Liver (tissue), 9 donors: ENCODE data around the gene BMP6. TPM values are rescaled to one million over a fixed set of nuclear protein-coding genes. Genes with fewer than 3 reads are reported as not detected.

ENCODE experiments used
- DNase-seq: peaks from one replicate; pipeline ENCODE4 v3.0.0-alpha.2; 2017; ENCODE audit warnings: low spot score
- H3K27ac ChIP-seq, 2 donors: one replicate each; pipeline ENCODE4 v1.7.0; 2013; ENCODE audit warnings: inconsistent platforms in 2 of 2, low read length in 2 of 2, control low read depth in 1 of 2, low read depth in 1 of 2, mild to moderate bottlenecking in 1 of 2
- H3K27me3 ChIP-seq, 4 donors: one replicate each; pipeline versions ENCODE4 v1.6.1 to v1.7.0; 2013; ENCODE audit warnings: low read length in 3 of 4, inconsistent platforms in 1 of 4, mild to moderate bottlenecking in 1 of 4, moderate library complexity in 1 of 4; ENCODE audit not compliant: control insufficient read depth in 4 of 4, insufficient read depth in 4 of 4
- H3K36me3 ChIP-seq, 4 donors: one replicate each; pipeline versions ENCODE4 v1.6.1 to v1.7.0; 2013; ENCODE audit warnings: low read length in 3 of 4, mild to moderate bottlenecking in 3 of 4, low read depth in 1 of 4, moderate library complexity in 1 of 4; ENCODE audit not compliant: control insufficient read depth in 4 of 4, insufficient read depth in 3 of 4
- H3K4me1 ChIP-seq, 4 donors: one replicate each; pipeline versions ENCODE4 v1.6.1 to v1.7.0; 2013; ENCODE audit warnings: low read length in 3 of 4, mild to moderate bottlenecking in 3 of 4, moderate library complexity in 1 of 4; ENCODE audit not compliant: control insufficient read depth in 4 of 4, insufficient read depth in 4 of 4
- H3K4me3 ChIP-seq, 3 donors: one replicate each; pipeline versions ENCODE4 v1.6.1 to v1.7.0; 2013; ENCODE audit warnings: low read length in 3 of 3, control low read depth in 1 of 3, low read depth in 1 of 3, mild to moderate bottlenecking in 1 of 3
- H3K9ac ChIP-seq, 2 donors: one replicate each; pipeline ENCODE4 v1.7.0; 2013; ENCODE audit warnings: low read length in 2 of 2, mild to moderate bottlenecking in 2 of 2, moderate library complexity in 2 of 2, control low read depth in 1 of 2, low read depth in 1 of 2
- H3K9me3 ChIP-seq, 4 donors: one replicate each; pipeline versions ENCODE4 v1.6.1 to v1.7.0; 2013; ENCODE audit warnings: low read length in 3 of 4; ENCODE audit not compliant: control insufficient read depth in 4 of 4
- EGR1 ChIP-seq, 2 donors: IDR thresholded peaks; 2 replicates each; pipeline ENCODE4 v1.6.1; 2016 to 2018; ENCODE audit warnings: antibody characterized with exemption in 2 of 2, low read depth in 2 of 2
- FOXA1 ChIP-seq: IDR thresholded peaks from 2 replicates; pipeline ENCODE4 v1.6.1; 2016; ENCODE audit warnings: antibody characterized with exemption
- FOXA2 ChIP-seq: IDR thresholded peaks from 2 replicates; pipeline ENCODE4 v1.6.1; 2016; ENCODE audit warnings: antibody characterized with exemption
- GABPA ChIP-seq, 2 donors: IDR thresholded peaks in 1 of 2; conservative IDR thresholded peaks in 1 of 2; 2 replicates each; pipeline ENCODE4 v1.6.1; 2016; ENCODE audit warnings: antibody characterized with exemption in 2 of 2, mild to moderate bottlenecking in 1 of 2, moderate library complexity in 1 of 2
- HNF4A ChIP-seq, 2 donors: conservative IDR thresholded peaks; 2 replicates each; pipeline ENCODE4 v1.6.1; 2016; ENCODE audit warnings: antibody characterized with exemption in 2 of 2, mild to moderate bottlenecking in 2 of 2
- HNF4G ChIP-seq: IDR thresholded peaks from 2 replicates; pipeline ENCODE4 v1.6.1; 2016; ENCODE audit warnings: antibody characterized with exemption
- JUND ChIP-seq, 2 donors: IDR thresholded peaks; 2 replicates each; pipeline ENCODE4 v1.6.1; 2016; ENCODE audit warnings: antibody characterized with exemption in 2 of 2
- NR2F2 ChIP-seq: IDR thresholded peaks from 2 replicates; pipeline ENCODE4 v1.6.1; 2016; ENCODE audit warnings: antibody characterized with exemption
- RAD21 ChIP-seq, 2 donors: IDR thresholded peaks; 2 replicates each; pipeline ENCODE4 v1.6.1; 2016; ENCODE audit warnings: antibody characterized with exemption in 2 of 2, mild to moderate bottlenecking in 2 of 2
- RXRA ChIP-seq, 2 donors: IDR thresholded peaks; 2 replicates each; pipeline ENCODE4 v1.6.1; 2017 to 2018; ENCODE audit warnings: antibody characterized with exemption in 2 of 2, mild to moderate bottlenecking in 1 of 2
- SP1 ChIP-seq: IDR thresholded peaks from 2 replicates; pipeline ENCODE4 v1.6.1; 2018; ENCODE audit warnings: antibody characterized with exemption, mild to moderate bottlenecking
- TAF1 ChIP-seq: conservative IDR thresholded peaks from 2 replicates; pipeline ENCODE4 v1.6.1; 2016; ENCODE audit warnings: antibody characterized with exemption, mild to moderate bottlenecking
- YY1 ChIP-seq: IDR thresholded peaks from 2 replicates; pipeline ENCODE4 v1.6.1; 2016; ENCODE audit warnings: antibody characterized with exemption, mild to moderate bottlenecking
- WGBS: extraction: QIAGEN DNeasy Blood & Tissue Kit; methylation state at CpG from one replicate; pipeline ENCODE4 v1.1.7; 2013; 5-methylcytosine and 5-hydroxymethylcytosine counted together
- polyA plus RNA-seq, 2 donors: library from polyadenylated mRNA; stranded (reverse) in 1 of 2; unstranded in 1 of 2; fragments of 200-250 nt in 1 of 2; fragments of >200 nt in 1 of 2; fragmentation: Nextera tagmentation in 1 of 2; extraction: Ambion mirVana in 1 of 2; gene quantifications; one replicate each; pipeline versions ENCODE4 v1.2.1 to v1.2.3, GENCODE V29; 2013 to 2015
- total RNA-seq, 2 donors: library from RNA; depleted of rRNA; stranded (reverse); fragments of >200 nt; gene quantifications; one replicate each; pipeline ENCODE4 v1.2.3, GENCODE V29; 2014
- TF ChIP-seq, protein P1 (sequence below): IDR thresholded peaks from 2 replicates; pipeline ENCODE4 v1.6.1; 2016; ENCODE audit warnings: antibody characterized with exemption
- TF ChIP-seq, protein P2 (sequence below): IDR thresholded peaks from 2 replicates; pipeline ENCODE4 v1.6.1; 2016; ENCODE audit warnings: antibody characterized with exemption
- TF ChIP-seq, protein P3 (sequence below): fragments of 150-350 bp; IDR thresholded peaks from 2 replicates; pipeline ENCODE4 v1.5.1; 2017; ENCODE audit warnings: improper control_type of control experiment, low read depth, low read length; ENCODE audit not compliant: missing input control
- TF ChIP-seq, protein P4 (sequence below): IDR thresholded peaks from 2 replicates; pipeline ENCODE4 v1.6.1; 2016; ENCODE audit warnings: antibody characterized with exemption
- TF ChIP-seq, protein P5 (sequence below): IDR thresholded peaks from 2 replicates; pipeline ENCODE4 v1.6.1; 2016; ENCODE audit warnings: antibody characterized with exemption, mild to moderate bottlenecking
- donor health status: healthy.
- donor health status: healthy.
- donor health status: healthy.
- donor health status: healthy.
- donor health status: healthy.

Gene BMP6
- total and polyA plus RNA-seq, 4 donors, result 0.57 to 5.9 (median 2.3) TPM

DNA sequence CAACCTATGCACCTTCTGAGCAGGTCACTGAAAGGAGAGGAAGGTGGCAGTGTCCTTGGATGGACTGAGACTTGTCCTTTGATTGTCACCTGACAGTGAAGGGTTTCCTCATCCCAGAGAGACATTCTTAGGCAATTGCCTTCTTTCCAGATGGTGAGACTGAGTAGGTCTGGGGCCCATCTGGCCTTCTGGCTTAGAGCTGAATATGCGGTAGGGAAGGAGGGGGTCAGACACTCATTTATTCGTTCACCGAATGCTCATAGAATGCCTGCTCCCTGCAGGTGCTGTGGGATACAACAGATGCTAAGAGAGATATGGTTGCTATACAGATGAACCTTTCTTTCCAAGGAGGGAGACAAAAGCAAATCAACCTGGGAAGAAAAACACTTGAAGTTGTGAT is 76.8 kb downstream of the BMP6 start:
- peaks cover 0 to 2% (median 0%) of the 10 kb centered on the region in 4 donors for H3K9me3 ChIP-seq
- H3K4me1 ChIP-seq, result no peaks in the 10 kb centered on the region
- H3K36me3 ChIP-seq, result no peaks in the 10 kb centered on the region
- no peak for DNase-seq
- over 99% methylated on average over 3 of the region's 3 CpGs for WGBS
- H3K4me3 ChIP-seq, result no peak overlapping the region
- TF ChIP-seq EGR1 (IDR thresholded peaks at IDR 0.05; ENCODE audit: low read depth in 2 of 2), result no peak
- TF ChIP-seq RAD21 (IDR thresholded peaks at IDR 0.05), result no peak
- TF ChIP-seq, protein P1, sequence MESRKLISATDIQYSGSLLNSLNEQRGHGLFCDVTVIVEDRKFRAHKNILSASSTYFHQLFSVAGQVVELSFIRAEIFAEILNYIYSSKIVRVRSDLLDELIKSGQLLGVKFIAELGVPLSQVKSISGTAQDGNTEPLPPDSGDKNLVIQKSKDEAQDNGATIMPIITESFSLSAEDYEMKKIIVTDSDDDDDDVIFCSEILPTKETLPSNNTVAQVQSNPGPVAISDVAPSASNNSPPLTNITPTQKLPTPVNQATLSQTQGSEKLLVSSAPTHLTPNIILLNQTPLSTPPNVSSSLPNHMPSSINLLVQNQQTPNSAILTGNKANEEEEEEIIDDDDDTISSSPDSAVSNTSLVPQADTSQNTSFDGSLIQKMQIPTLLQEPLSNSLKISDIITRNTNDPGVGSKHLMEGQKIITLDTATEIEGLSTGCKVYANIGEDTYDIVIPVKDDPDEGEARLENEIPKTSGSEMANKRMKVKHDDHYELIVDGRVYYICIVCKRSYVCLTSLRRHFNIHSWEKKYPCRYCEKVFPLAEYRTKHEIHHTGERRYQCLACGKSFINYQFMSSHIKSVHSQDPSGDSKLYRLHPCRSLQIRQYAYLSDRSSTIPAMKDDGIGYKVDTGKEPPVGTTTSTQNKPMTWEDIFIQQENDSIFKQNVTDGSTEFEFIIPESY, result no peak
- TF ChIP-seq NR2F2, result no peak
- TF ChIP-seq SP1, result no peak
- no peak for TF ChIP-seq FOXA1
- no peak for TF ChIP-seq FOXA2
- TF ChIP-seq HNF4A (conservative IDR thresholded peaks at IDR 0.05), result no peak
- no peak for TF ChIP-seq HNF4G
- no peak for TF ChIP-seq GABPA (IDR thresholded peaks at IDR 0.05 in 1 of 2, conservative IDR thresholded peaks at IDR 0.05 in 1 of 2)
- TF ChIP-seq, protein P2, sequence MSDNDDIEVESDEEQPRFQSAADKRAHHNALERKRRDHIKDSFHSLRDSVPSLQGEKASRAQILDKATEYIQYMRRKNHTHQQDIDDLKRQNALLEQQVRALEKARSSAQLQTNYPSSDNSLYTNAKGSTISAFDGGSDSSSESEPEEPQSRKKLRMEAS, result no peak
- no peak for TF ChIP-seq RXRA (IDR thresholded peaks at IDR 0.05)
- TF ChIP-seq, protein P3, sequence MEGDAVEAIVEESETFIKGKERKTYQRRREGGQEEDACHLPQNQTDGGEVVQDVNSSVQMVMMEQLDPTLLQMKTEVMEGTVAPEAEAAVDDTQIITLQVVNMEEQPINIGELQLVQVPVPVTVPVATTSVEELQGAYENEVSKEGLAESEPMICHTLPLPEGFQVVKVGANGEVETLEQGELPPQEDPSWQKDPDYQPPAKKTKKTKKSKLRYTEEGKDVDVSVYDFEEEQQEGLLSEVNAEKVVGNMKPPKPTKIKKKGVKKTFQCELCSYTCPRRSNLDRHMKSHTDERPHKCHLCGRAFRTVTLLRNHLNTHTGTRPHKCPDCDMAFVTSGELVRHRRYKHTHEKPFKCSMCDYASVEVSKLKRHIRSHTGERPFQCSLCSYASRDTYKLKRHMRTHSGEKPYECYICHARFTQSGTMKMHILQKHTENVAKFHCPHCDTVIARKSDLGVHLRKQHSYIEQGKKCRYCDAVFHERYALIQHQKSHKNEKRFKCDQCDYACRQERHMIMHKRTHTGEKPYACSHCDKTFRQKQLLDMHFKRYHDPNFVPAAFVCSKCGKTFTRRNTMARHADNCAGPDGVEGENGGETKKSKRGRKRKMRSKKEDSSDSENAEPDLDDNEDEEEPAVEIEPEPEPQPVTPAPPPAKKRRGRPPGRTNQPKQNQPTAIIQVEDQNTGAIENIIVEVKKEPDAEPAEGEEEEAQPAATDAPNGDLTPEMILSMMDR, result no peak
- TF ChIP-seq JUND (IDR thresholded peaks at IDR 0.05), result no peak
- TF ChIP-seq, protein P4, sequence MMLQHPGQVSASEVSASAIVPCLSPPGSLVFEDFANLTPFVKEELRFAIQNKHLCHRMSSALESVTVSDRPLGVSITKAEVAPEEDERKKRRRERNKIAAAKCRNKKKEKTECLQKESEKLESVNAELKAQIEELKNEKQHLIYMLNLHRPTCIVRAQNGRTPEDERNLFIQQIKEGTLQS, result no peak
- no peak for TF ChIP-seq YY1
- TF ChIP-seq, protein P5, sequence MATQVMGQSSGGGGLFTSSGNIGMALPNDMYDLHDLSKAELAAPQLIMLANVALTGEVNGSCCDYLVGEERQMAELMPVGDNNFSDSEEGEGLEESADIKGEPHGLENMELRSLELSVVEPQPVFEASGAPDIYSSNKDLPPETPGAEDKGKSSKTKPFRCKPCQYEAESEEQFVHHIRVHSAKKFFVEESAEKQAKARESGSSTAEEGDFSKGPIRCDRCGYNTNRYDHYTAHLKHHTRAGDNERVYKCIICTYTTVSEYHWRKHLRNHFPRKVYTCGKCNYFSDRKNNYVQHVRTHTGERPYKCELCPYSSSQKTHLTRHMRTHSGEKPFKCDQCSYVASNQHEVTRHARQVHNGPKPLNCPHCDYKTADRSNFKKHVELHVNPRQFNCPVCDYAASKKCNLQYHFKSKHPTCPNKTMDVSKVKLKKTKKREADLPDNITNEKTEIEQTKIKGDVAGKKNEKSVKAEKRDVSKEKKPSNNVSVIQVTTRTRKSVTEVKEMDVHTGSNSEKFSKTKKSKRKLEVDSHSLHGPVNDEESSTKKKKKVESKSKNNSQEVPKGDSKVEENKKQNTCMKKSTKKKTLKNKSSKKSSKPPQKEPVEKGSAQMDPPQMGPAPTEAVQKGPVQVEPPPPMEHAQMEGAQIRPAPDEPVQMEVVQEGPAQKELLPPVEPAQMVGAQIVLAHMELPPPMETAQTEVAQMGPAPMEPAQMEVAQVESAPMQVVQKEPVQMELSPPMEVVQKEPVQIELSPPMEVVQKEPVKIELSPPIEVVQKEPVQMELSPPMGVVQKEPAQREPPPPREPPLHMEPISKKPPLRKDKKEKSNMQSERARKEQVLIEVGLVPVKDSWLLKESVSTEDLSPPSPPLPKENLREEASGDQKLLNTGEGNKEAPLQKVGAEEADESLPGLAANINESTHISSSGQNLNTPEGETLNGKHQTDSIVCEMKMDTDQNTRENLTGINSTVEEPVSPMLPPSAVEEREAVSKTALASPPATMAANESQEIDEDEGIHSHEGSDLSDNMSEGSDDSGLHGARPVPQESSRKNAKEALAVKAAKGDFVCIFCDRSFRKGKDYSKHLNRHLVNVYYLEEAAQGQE, result no peak
- no peak for TF ChIP-seq TAF1
- no peak overlapping the region for H3K9ac ChIP-seq
- no peak overlapping the region for H3K27ac ChIP-seq
- no peaks in the 10 kb centered on the region for H3K27me3 ChIP-seq
